Peyer's patch (tissue), 4 donors: ENCODE measurements around the gene MPHOSPH10.

Experiments used
- CTCF ChIP-seq, 6 experiments: fragments of 450-650 bp in 4 of 6; fragments of 200-600 bp in 2 of 6; sonication (generic) in 1 of 6; IDR thresholded peaks; one replicate each; pipeline ENCODE4 v1.5.1; 2017 to 2019; ENCODE audit warnings: antibody characterized with exemption in 6 of 6, mild to moderate bottlenecking in 3 of 6, moderate library complexity in 1 of 6
- POLR2A ChIP-seq, 2 donors: fragments of 450-650 bp; IDR thresholded peaks; one replicate each; pipeline ENCODE4 v1.5.1; 2017; ENCODE audit warnings: antibody characterized with exemption in 2 of 2, mild to moderate bottlenecking in 2 of 2, moderate library complexity in 2 of 2

- TF ChIP-seq POLR2A (IDR thresholded peaks at IDR 0.05) (no peak), CTCF (IDR thresholded peaks at IDR 0.05) (no peak)
These were observed 1.1 kb upstream of the MPHOSPH10 start for GRCh38 chr2:71129114-71129901.
